A549 treated with CORT108297 at 1 μM for 4 hours (cell line): ENCODE results near the gene EMC8. TPM values are rescaled to one million over a fixed set of nuclear protein-coding genes. Genes with fewer than 3 reads are reported as not detected.

Experiments used
- total RNA-seq: library from RNA; stranded (reverse); fragments of 200-300 nt; extraction: Qiagen RNA extraction; gene quantifications from 5 replicates; pipeline ENCODE4 v1.2.3, GENCODE V29; 2022

The EMC8 gene
- 52.0 to 75.0 TPM (median 71.2 TPM) in 5 replicates for total RNA-seq

DNA sequence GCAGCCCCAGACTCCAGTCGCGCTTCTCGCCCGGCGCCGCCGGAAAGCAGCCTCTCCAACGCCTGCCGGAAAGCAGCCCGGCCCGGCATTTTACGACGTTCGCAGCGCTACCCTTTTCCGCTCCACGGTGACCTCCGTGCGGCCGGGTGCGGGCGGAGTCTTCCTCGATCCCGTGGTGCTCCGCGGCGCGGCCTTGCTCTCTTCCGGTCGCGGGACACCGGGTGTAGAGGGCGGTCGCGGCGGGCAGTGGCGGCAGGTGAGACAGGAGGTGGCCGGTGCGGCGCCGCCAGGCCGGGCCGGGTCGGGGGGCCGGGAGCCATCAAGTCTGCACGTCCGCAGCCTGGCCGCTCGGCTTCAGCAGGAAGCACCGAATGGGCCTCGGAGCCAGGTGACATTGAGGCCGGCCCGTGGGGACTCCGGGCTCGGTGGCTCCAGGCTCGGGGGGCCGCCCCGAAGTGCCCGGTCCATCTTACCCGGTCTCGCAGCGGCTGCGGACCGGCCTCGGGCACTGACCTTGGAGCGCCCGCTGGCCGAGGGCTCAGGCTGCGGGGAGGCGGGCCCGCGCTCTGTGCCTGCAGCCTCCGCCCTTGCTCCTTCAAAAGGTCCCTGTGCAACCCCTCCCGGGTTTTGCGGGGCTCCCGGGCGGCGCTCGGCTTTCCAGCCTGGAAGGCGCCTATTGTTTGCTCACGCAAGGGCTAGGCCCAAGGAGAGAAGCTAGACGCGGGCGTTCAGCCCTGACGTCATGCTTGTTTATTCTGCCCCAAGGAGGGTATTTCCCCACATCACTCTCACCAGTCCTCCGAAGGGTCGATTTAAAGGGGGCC is at the start of gene EMC8, which contains the start of gene COX4I1:
EMC8 (minus strand) TSS at position 48 of the 824 bp plus-strand sequence. CDS start 249 bp downstream, outside the sequence.
COX4I1 (plus strand) TSS at position 199 of the 824 bp plus-strand sequence. CDS start 1,511 bp downstream, outside the sequence.

GRCh38 chr16:85750827-85751697 is 48.3 kb downstream of the EMC8 start, which contains the start of gene C16orf74:
Gene C16orf74, minus strand, starts transcription at chr16:85751096. Its CDS starts 15,879 bp downstream, at chr16:85735217.

Other genes with a start within 250 kb of the EMC8 start
- gene GSE1, start 186.2 kb downstream of the EMC8 start, total RNA-seq: 18.1 to 24.0 TPM (median 22.4 TPM) in 5 replicates
- 29.5 to 33.4 TPM (median 29.9 TPM) in 5 replicates for gene GINS2, start 110.6 kb downstream of the EMC8 start, total RNA-seq
- 9.4 to 18.3 TPM (median 14.6 TPM) in 5 replicates for gene C16orf74, start 48.4 kb downstream of the EMC8 start, total RNA-seq
- gene COX4I1, start 151 bp upstream of the EMC8 start, total RNA-seq: 776 to 826 TPM (median 799 TPM) in 5 replicates
- 0.20 to 0.54 TPM (median 0.38 TPM) in 5 replicates for gene IRF8, start 99.6 kb upstream of the EMC8 start, total RNA-seq